K562 (cell line): ENCODE measurements around the gene ZBTB48. TPM values are rescaled to one million over a fixed set of nuclear protein-coding genes. Genes with fewer than 3 reads are reported as not detected.
A peak's percentile ranks its signal among the peaks of the same experiment; 100 is the strongest.

Experiments used
- CBX2 ChIP-seq: fragments of 200-600 bp; sonication (generic); IDR thresholded peaks from one replicate; pipeline ENCODE4 v1.6.1; 2012; ENCODE audit warnings: mild to moderate bottlenecking, low read length, inconsistent platforms; ENCODE audit not compliant: insufficient read depth, poor library complexity, severe bottlenecking
- EHMT2 ChIP-seq: fragments of 450-650 bp; IDR thresholded peaks from 2 replicates; pipeline ENCODE4 v1.6.1; 2018; ENCODE audit warnings: antibody characterized with exemption
- GABPA ChIP-seq: fragments of 200-800 bp; sonication (Bioruptor generic); conservative IDR thresholded peaks from 2 replicates; pipeline ENCODE4 v1.6.1; 2016; ENCODE audit warnings: low read depth, missing genetic modification characterization, missing compliant biosample characterization
- MYC ChIP-seq, 2 experiments: fragments of 250-450 bp in 1 of 2; sonication (Bioruptor Pico) in 1 of 2; IDR thresholded peaks; 2 replicates each; pipeline versions ENCODE4 v1.5.1 to v1.6.1; 2012 to 2021; ENCODE audit warnings: low read depth in 2 of 2, borderline replicate concordance in 1 of 2, improper control_type of control experiment in 1 of 2, low read length in 1 of 2, mild to moderate bottlenecking in 1 of 2, moderate library complexity in 1 of 2
- PHB ChIP-seq: fragments of 250-450 bp; sonication (Bioruptor Pico); IDR thresholded peaks from 2 replicates; pipeline ENCODE4 v1.5.0; 2021
- RBBP5 ChIP-seq: fragments of 200-600 bp; sonication (generic); IDR thresholded peaks from 2 replicates; pipeline ENCODE4 v1.6.1; 2012; ENCODE audit warnings: borderline replicate concordance, mild to moderate bottlenecking, low read length, control low read depth, inconsistent platforms; ENCODE audit not compliant: insufficient read depth, poor library complexity, severe bottlenecking
- SUPT5H ChIP-seq: fragments of 450-650 bp; IDR thresholded peaks from 2 replicates; pipeline ENCODE4 v1.6.1; 2016
- ZKSCAN1 ChIP-seq: fragments of 150-350 bp; IDR thresholded peaks from 2 replicates; pipeline ENCODE4 v1.6.1; 2016; ENCODE audit warnings: low read depth, low read length
- polyA plus RNA-seq, 8 experiments: library from polyadenylated mRNA; depleted of rRNA in 4 of 8; stranded (reverse) in 5 of 8; unstranded in 3 of 8; fragments of >200 nt; fragmentation: Nextera tagmentation in 2 of 8; fragmentation: Illumina TruSeq in 1 of 8; extraction: Ambion mirVana in 2 of 8; extraction: Trizol in 1 of 8; gene quantifications; 2 replicates each; pipeline versions ENCODE4 v1.2.1 to v1.2.3, GENCODE V29; 2011 to 2014; ENCODE audit warnings: inconsistent platforms in 1 of 8, missing spikeins in 1 of 8
- total RNA-seq, 7 experiments: library from RNA; depleted of rRNA in 6 of 7; stranded (reverse); fragments of >200 nt in 6 of 7; fragmentation: Illumina TruSeq in 2 of 7; extraction: Trizol in 2 of 7; gene quantifications; 2 replicates each; pipeline versions ENCODE4 v1.2.1 to v1.2.3, GENCODE V29; 2011 to 2021; ENCODE audit warnings: low replicate concordance in 1 of 7
- TF ChIP-seq, protein P1 (sequence below), 3 experiments: fragments of 200-800 bp in 1 of 3; fragments of 250-450 bp in 1 of 3; fragments of 450-650 bp in 1 of 3; sonication (Bioruptor Pico) in 1 of 3; sonication (Bioruptor generic) in 1 of 3; formaldehyde crosslinking in 1 of 3; IDR thresholded peaks; 2 replicates each; pipeline versions ENCODE4 v1.6.1 to v1.8.0; 2016 to 2022; ENCODE audit warnings: mild to moderate bottlenecking in 2 of 3, missing genetic modification characterization in 2 of 3, missing compliant biosample characterization in 1 of 3, moderate library complexity in 1 of 3
- TF ChIP-seq, protein P2 (sequence below): fragments of 450-650 bp; formaldehyde crosslinking; IDR thresholded peaks from 2 replicates; pipeline ENCODE4 v1.4.0; 2020; ENCODE audit warnings: mild to moderate bottlenecking, moderate library complexity
- TF ChIP-seq, protein P3 (sequence below): sonication (generic); formaldehyde crosslinking; IDR thresholded peaks from 2 replicates; pipeline ENCODE4 v1.8.0; 2022; ENCODE audit warnings: mild to moderate bottlenecking, missing genetic modification reagents
- TF ChIP-seq, protein P4 (sequence below): fragments of 250-450 bp; sonication (Bioruptor Pico); IDR thresholded peaks from 2 replicates; pipeline ENCODE4 v1.5.0; 2022; ENCODE audit warnings: mild to moderate bottlenecking

The ZBTB48 gene
- total and polyA plus RNA-seq, 9 of the 15 experiments (the other 6 are each of a cell fraction or from before 2014, with no cell fraction given): 1.9 to 66.9 (median 29.5) TPM

DNA sequence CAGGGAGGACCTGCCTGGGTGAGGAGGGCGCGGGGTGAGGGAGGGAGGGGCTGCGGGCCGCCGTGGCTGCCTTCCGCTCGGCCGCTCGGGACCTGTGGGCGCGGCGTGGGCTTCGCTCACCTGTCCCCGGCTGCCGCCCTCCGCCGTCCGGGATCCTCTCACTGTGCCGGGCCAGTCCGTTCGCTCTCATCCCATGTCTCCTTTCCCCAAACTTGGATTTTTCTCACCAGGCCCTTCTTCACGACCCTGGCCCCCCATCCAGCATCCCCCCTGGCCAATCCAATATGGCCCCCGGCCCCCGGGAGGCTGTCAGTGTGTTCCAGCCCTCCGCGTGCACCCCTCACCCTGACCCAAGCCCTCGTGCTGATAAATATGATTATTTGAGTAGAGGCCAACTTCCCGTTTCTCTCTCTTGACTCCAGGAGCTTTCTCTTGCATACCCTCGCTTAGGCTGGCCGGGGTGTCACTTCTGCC, 362 bp downstream of the ZBTB48 start (continued):
- TF ChIP-seq MYC (IDR thresholded peaks at IDR 0.05; ENCODE audit: low read depth, low read length) (0 out of 2 replicates have a peak, but pooled peaks have one; percentile 35), MYC (CRISPR knock-in tag; IDR thresholded peaks at IDR 0.05; ENCODE audit: borderline replicate concordance, low read depth) (no peak), SUPT5H (peak; percentile 22; the same call in 1 of the 2 replicates), EHMT2 (no peak), RBBP5 (peak; percentile 30), GABPA (tag) (peak; percentile 84), CBX2 (no peak), PHB (CRISPR knock-in tag) (peak; percentile 94; the same call in 1 of the 2 replicates), ZKSCAN1 (0 out of 2 replicates have a peak, but pooled peaks have one; percentile 11)
- TF ChIP-seq, protein P1, sequence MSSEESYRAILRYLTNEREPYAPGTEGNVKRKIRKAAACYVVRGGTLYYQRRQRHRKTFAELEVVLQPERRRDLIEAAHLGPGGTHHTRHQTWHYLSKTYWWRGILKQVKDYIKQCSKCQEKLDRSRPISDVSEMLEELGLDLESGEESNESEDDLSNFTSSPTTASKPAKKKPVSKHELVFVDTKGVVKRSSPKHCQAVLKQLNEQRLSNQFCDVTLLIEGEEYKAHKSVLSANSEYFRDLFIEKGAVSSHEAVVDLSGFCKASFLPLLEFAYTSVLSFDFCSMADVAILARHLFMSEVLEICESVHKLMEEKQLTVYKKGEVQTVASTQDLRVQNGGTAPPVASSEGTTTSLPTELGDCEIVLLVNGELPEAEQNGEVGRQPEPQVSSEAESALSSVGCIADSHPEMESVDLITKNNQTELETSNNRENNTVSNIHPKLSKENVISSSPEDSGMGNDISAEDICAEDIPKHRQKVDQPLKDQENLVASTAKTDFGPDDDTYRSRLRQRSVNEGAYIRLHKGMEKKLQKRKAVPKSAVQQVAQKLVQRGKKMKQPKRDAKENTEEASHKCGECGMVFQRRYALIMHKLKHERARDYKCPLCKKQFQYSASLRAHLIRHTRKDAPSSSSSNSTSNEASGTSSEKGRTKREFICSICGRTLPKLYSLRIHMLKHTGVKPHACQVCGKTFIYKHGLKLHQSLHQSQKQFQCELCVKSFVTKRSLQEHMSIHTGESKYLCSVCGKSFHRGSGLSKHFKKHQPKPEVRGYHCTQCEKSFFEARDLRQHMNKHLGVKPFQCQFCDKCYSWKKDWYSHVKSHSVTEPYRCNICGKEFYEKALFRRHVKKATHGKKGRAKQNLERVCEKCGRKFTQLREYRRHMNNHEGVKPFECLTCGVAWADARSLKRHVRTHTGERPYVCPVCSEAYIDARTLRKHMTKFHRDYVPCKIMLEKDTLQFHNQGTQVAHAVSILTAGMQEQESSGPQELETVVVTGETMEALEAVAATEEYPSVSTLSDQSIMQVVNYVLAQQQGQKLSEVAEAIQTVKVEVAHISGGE (CRISPR knock-in tag; IDR thresholded peaks at IDR 0.05): peak in 2 of 3 experiments; percentile 60 to 75; a peak in 3 of 6 replicates
- TF ChIP-seq, protein P2, sequence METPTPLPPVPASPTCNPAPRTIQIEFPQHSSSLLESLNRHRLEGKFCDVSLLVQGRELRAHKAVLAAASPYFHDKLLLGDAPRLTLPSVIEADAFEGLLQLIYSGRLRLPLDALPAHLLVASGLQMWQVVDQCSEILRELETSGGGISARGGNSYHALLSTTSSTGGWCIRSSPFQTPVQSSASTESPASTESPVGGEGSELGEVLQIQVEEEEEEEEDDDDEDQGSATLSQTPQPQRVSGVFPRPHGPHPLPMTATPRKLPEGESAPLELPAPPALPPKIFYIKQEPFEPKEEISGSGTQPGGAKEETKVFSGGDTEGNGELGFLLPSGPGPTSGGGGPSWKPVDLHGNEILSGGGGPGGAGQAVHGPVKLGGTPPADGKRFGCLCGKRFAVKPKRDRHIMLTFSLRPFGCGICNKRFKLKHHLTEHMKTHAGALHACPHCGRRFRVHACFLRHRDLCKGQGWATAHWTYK: 0 out of 2 replicates have a peak, but pooled peaks have one; percentile 59
- TF ChIP-seq, protein P3, sequence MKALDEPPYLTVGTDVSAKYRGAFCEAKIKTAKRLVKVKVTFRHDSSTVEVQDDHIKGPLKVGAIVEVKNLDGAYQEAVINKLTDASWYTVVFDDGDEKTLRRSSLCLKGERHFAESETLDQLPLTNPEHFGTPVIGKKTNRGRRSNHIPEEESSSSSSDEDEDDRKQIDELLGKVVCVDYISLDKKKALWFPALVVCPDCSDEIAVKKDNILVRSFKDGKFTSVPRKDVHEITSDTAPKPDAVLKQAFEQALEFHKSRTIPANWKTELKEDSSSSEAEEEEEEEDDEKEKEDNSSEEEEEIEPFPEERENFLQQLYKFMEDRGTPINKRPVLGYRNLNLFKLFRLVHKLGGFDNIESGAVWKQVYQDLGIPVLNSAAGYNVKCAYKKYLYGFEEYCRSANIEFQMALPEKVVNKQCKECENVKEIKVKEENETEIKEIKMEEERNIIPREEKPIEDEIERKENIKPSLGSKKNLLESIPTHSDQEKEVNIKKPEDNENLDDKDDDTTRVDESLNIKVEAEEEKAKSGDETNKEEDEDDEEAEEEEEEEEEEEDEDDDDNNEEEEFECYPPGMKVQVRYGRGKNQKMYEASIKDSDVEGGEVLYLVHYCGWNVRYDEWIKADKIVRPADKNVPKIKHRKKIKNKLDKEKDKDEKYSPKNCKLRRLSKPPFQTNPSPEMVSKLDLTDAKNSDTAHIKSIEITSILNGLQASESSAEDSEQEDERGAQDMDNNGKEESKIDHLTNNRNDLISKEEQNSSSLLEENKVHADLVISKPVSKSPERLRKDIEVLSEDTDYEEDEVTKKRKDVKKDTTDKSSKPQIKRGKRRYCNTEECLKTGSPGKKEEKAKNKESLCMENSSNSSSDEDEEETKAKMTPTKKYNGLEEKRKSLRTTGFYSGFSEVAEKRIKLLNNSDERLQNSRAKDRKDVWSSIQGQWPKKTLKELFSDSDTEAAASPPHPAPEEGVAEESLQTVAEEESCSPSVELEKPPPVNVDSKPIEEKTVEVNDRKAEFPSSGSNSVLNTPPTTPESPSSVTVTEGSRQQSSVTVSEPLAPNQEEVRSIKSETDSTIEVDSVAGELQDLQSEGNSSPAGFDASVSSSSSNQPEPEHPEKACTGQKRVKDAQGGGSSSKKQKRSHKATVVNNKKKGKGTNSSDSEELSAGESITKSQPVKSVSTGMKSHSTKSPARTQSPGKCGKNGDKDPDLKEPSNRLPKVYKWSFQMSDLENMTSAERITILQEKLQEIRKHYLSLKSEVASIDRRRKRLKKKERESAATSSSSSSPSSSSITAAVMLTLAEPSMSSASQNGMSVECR: peak; percentile 20; the same call in 1 of the 2 replicates
- TF ChIP-seq, protein P4, sequence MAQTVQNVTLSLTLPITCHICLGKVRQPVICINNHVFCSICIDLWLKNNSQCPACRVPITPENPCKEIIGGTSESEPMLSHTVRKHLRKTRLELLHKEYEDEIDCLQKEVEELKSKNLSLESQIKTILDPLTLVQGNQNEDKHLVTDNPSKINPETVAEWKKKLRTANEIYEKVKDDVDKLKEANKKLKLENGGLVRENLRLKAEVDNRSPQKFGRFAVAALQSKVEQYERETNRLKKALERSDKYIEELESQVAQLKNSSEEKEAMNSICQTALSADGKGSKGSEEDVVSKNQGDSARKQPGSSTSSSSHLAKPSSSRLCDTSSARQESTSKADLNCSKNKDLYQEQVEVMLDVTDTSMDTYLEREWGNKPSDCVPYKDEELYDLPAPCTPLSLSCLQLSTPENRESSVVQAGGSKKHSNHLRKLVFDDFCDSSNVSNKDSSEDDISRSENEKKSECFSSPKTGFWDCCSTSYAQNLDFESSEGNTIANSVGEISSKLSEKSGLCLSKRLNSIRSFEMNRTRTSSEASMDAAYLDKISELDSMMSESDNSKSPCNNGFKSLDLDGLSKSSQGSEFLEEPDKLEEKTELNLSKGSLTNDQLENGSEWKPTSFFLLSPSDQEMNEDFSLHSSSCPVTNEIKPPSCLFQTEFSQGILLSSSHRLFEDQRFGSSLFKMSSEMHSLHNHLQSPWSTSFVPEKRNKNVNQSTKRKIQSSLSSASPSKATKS (CRISPR knock-in tag): no peak
